Chondrocyte (in vitro differentiated cells): ENCODE measurements around the gene FN3KRP. TPM values are rescaled to one million over a fixed set of nuclear protein-coding genes. Genes with fewer than 3 reads are reported as not detected.
"Not testable (repeated sequence)": the region's sequence is repeated elsewhere in the genome, so short reads cannot be mapped to it uniquely, and the experiment has no call there.

Experiments
- DNase-seq: peaks from one replicate; pipeline ENCODE4 v3.0.0; 2021; ENCODE audit warnings: mixed read lengths, low spot score
- H3K27ac Mint-ChIP-seq: one replicate; pipeline ENCODE4 v1.8.0; 2021; ENCODE audit warnings: mild to moderate bottlenecking, moderate library complexity, mixed read lengths; ENCODE audit not compliant: unreplicated experiment
- H3K27me3 Mint-ChIP-seq: 2 replicates; pipeline ENCODE4 v1.8.0; 2021; ENCODE audit warnings: low read depth, mixed read lengths
- H3K36me3 Mint-ChIP-seq: 2 replicates; pipeline ENCODE4 v1.8.0; 2021; ENCODE audit warnings: low read depth, mixed read lengths
- H3K4me1 Mint-ChIP-seq: 2 replicates; pipeline ENCODE4 v1.8.0; 2021; ENCODE audit warnings: low read depth, mild to moderate bottlenecking, mixed read lengths
- H3K4me3 Mint-ChIP-seq: one replicate; pipeline ENCODE4 v1.8.0; 2021; ENCODE audit warnings: mild to moderate bottlenecking, moderate library complexity, mixed read lengths; ENCODE audit not compliant: unreplicated experiment
- H3K9me3 Mint-ChIP-seq: 2 replicates; pipeline ENCODE4 v1.8.0; 2021; ENCODE audit warnings: low read depth, mixed read lengths
- CTCF ChIP-seq: fragments of 200-600 bp; sonication (generic); IDR thresholded peaks from 2 replicates; pipeline ENCODE4 v1.5.0; 2021; ENCODE audit warnings: antibody characterized with exemption, mild to moderate bottlenecking, moderate library complexity
- total RNA-seq: library from RNA; stranded (reverse); gene quantifications from 3 replicates; pipeline ENCODE4 v1.2.1, GENCODE V29; 2021

Gene FN3KRP
- total RNA-seq, 1 donor from 2014 or later, result 23.3 TPM

GRCh38 chr17:82736511-82737185 is 20.1 kb downstream of the FN3KRP start:
- Mint-ChIP-seq H3K9me3 (peaks cover 14% of the 10 kb centered on the region), H3K36me3 (peaks cover 27% of the 10 kb centered on the region), H3K27me3 (no peaks in the 10 kb centered on the region), H3K4me3 (peak overlapping the region; percentile 66), H3K27ac (no peak overlapping the region), H3K4me1 (peaks cover 9% of the 10 kb centered on the region)
- TF ChIP-seq CTCF, result no peak
- DNase-seq, result no peak

- no peaks in the 10 kb centered on the region for H3K27me3 Mint-ChIP-seq
- no peak overlapping the region for H3K27ac Mint-ChIP-seq
- no peak for TF ChIP-seq CTCF
- peaks cover 11% of the 10 kb centered on the region for H3K9me3 Mint-ChIP-seq
- H3K36me3 Mint-ChIP-seq, result peaks cover 35% of the 10 kb centered on the region
- DNase-seq, result no peak
- H3K4me3 Mint-ChIP-seq, result no peak overlapping the region
- H3K4me1 Mint-ChIP-seq, result peaks cover 9% of the 10 kb centered on the region
These were observed 21.7 kb downstream of the FN3KRP start for GRCh38 chr17:82737967-82738877.

DNA sequence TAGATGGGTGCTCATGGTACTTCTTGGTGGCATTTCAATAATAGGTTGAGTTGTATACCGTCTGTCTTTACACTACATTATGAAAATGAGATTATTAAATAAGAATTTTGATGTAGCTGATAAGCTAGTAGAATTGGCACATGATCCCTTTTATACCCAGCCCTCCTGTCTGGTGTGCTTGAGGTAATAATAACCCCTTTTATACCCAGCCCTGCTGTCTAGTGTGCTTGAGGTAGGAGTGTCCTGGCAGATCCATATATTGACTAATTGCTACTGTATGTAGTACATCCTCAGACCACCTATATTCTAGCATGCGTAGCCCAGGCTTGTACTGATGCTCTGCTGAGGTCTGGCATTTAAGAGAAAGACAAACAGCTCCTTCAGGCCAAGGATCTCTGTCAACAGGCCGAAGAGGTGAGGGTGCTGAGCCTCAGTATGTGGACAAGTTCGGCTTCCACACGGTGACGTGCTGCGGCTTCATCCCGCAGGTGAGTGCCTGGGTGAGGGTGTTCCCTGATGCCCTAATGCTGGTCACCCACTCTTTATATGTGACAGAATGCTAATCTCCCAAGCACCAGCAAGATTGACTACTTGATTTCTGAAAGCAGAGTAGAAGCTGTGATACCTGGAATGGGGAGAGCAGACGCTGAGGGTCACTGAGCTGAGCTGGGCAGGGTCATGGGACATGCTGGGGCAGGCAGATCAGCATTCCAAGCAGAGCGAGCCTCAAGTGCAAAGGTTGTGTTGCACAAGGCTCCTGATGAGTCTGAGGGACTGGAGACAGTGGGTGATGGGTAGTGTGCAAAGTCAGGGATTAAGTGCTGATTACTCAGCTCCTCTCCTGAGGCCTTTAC is 24.6 kb downstream of the FN3KRP start:
- Mint-ChIP-seq H3K27ac (no peak overlapping the region), H3K4me3 (no peak overlapping the region), H3K9me3 (peaks cover 17% of the 10 kb centered on the region), H3K36me3 (peaks cover 34% of the 10 kb centered on the region), H3K4me1 (peaks cover 3% of the 10 kb centered on the region), H3K27me3 (no peaks in the 10 kb centered on the region)
- DNase-seq, result no peak
- no peak for TF ChIP-seq CTCF

GRCh38 chr17:82743344-82744219 is 27.1 kb downstream of the FN3KRP start:
- Mint-ChIP-seq H3K9me3 (peaks cover 23% of the 10 kb centered on the region), H3K27me3 (no peaks in the 10 kb centered on the region), H3K4me3 (no peak overlapping the region), H3K4me1 (no peaks in the 10 kb centered on the region), H3K36me3 (peaks cover 36% of the 10 kb centered on the region), H3K27ac (no peak overlapping the region)
- TF ChIP-seq CTCF, result no peak
- no peak for DNase-seq

- not testable (repeated sequence) for H3K4me1 Mint-ChIP-seq, H3K27me3 Mint-ChIP-seq, H3K4me3 Mint-ChIP-seq, DNase-seq, H3K27ac Mint-ChIP-seq
- peaks cover 35% of the 10 kb centered on the region for H3K36me3 Mint-ChIP-seq
- H3K9me3 Mint-ChIP-seq, result peaks cover 23% of the 10 kb centered on the region
These were observed 28.2 kb downstream of the FN3KRP start for GRCh38 chr17:82744736-82745135.
